Vagina (tissue), 2 donors: ENCODE data around the gene ERG.

Experiments used
- CTCF ChIP-seq, 3 experiments: fragments of 450-650 bp in 2 of 3; fragments of 200-600 bp in 1 of 3; sonication (generic) in 1 of 3; IDR thresholded peaks; one replicate each; pipeline ENCODE4 v1.5.1; 2017 to 2019; ENCODE audit warnings: antibody characterized with exemption in 3 of 3, mild to moderate bottlenecking in 2 of 3, moderate library complexity in 2 of 3
- POLR2A ChIP-seq, 2 donors: fragments of 450-650 bp; IDR thresholded peaks; one replicate each; pipeline ENCODE4 v1.6.1; 2017; ENCODE audit warnings: antibody characterized with exemption in 2 of 2, mild to moderate bottlenecking in 2 of 2, moderate library complexity in 2 of 2

GRCh38 chr21:38503583-38503982 lies 5.3 kb upstream of the ERG start:
- TF ChIP-seq POLR2A (IDR thresholded peaks at IDR 0.05) (no peak), CTCF (IDR thresholded peaks at IDR 0.05) (no peak)
